Stimulated activated CD8-positive, alpha-beta memory T cell treated with anti-CD3 and anti-CD28 coated beads, Interleukin-15, amount 100 ng/mL, for 4 hours (primary cell): ENCODE results near the gene HMHB1.
"Not testable (repeated sequence)": the region's sequence is repeated elsewhere in the genome, so short reads cannot be mapped to it uniquely, and the experiment has no call there.

Source experiments
- DNase-seq, 2 donors: peaks; one replicate each; pipeline ENCODE4 v3.0.0-alpha.2; 2020; ENCODE audit warnings: low read depth in 2 of 2

HMHB1 gene

DNA sequence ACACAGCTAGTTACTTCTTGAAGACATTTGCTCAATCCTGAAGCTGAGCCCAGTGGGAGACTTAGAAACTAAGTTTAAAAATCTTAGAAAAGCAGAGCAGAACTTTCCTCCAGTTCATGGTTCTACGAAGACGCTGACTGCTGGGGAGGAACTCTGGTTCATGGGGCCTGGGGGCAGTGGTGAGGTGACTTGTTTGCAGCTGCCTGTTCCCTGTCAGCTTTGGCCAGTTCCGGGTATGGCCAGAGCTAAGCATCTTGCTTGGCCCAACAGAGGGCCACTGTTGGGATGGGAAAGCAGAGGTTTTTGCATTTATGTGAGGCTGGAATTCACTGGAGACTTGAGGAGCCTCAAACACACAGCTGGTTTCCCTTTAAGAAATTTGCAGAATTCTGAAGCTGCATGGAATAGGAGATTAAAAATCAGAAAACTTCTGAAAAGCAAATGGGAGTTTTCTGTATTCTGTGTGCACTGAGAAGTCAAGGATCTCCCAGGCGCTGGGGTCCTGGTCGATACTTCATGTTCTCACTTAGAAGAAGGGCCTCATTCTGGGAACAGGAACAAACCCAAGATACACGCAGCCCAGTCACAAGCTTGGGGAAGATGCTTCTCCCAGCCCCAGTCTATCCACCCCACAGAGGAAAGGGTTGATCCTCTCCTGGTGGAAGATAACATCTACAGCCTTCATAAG, 10.6 kb upstream of the HMHB1 start:
- DNase-seq: no peak

DNA sequence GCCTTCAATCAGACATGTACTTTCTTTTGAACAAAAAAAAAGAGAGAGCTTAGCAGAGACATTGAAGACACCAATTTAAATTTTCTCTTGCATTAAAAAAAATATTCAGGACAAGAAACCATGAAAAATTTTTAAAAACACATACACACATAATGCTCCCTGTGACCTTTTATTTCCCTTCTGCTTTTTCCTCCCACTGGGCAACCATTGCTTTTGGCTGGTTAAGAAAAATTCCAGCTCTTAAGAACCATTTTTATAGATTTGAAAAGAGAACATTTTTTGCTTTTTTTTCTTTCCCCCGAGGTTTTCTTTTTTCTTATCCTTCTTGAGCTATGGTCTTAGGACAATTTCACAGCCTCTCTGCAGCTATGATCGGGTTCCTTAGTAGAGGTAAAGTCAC, 6.1 kb upstream of the HMHB1 start:
- DNase-seq: no peak

- DNase-seq: no peak
Observed at GRCh38 chr5:143806579-143806978, 5.4 kb upstream of the HMHB1 start.

DNA sequence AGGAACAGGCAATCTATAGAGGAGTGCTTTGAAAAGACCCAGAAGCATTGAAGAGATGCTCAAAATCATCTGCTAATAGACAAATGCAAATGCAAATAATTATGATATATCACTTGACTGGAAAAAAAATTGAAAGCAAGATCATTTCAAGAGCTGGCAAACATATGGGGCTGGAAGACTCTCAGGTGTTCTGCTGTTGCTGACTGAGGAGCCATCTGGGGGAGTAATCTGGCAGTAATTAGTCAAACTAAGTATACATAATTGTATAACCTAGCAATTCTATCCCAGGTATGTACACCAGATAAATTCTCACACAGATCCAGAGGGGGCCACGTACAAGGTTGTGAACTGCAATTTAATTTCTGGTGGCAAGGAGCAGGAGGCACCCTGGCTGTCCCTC, 4.6 kb upstream of the HMHB1 start:
- no peak for DNase-seq

GRCh38 chr5:143816370-143816769, 4.4 kb downstream of the HMHB1 start:
- DNase-seq: not testable (repeated sequence)

DNA sequence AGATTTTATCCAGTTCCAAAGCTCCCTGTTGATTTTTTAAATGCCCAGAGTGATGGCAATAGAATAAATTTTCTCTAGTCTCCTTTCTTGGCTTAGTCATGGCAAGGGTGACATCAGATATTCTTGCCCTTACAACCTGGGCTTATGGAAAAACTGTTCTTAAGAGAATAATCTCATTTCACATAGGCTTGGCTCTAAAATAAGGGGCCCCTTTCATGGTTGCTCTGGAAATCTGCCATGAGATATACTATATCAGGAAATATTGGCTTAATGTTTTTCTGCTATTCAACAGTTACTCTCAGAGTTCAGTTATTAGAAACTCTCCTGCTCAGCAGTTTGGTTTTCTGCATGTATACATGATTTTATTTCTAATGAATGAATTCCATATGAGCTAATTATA, 7.8 kb downstream of the HMHB1 start:
- DNase-seq: no peak

DNA sequence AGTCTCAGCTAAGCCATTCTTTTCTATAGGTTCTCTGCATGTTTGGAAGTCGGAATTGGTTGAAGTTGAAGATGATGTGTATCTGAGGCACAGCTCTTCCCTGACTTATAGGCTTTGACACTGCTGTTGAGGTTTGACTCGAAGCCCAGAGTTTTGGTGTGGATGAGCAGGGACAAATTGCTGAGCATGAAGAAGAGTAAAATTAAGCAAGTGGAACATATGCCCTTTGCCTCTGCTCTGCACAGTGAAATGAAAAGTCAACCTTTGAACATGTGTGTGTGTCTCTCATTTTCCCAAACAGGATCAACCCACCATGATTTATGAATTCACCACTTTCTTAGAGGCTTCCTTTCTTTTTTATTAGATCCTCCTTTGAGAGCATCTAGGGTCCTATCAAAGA, 8.5 kb downstream of the HMHB1 start:
- DNase-seq: no peak

- peak; percentile 55 to 71 for DNase-seq
Observed at GRCh38 chr5:143824851-143825720, 13.1 kb downstream of the HMHB1 start.

DNA sequence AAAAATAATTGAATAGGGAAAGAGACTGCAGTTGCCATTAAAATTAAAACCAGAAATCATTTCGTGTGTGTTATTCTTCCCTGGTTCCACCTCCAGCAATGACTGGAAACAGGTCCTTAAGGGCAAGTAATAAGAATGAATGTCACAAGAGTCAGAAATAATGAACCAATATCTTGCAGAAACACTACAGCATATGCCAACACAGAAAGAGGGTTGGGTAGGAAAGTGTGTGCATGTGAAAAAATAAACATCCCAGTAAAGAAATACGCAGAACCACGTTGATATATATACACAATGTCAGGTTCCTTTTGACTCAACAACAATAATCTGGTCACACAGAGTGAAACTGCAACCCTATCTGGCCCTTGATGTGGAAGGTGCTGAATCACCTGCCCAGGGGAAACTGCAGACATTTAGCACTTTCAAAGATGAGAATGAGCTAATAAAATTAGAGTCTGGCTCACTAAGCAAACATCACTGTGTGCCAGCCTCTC, 15.0 kb downstream of the HMHB1 start:
- DNase-seq: no peak

GRCh38 chr5:143828710-143829109, 16.7 kb downstream of the HMHB1 start:
- DNase-seq: no peak

DNA sequence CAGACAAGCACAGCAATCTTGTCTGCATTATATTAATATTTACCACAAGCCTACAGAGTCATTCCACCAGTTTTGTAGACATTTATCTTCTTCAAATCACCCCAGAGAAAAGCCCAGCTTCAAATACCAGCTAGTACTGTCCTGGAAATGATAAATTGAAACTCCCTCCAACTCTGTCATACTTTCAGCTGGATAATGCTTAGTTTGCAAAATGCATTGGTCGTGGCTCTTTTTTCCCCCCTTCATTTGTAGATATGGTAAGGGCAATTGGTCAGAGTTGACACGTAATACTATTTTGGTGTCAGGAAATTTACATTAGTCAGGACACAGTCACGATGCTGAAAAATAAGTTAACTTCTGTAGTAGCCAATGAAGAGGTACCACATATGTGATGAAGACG, 21.2 kb downstream of the HMHB1 start:
- DNase-seq: no peak

GRCh38 chr5:143835251-143835650, 23.3 kb downstream of the HMHB1 start:
- DNase-seq: no peak

GRCh38 chr5:143836161-143836725, 24.3 kb downstream of the HMHB1 start:
- DNase-seq: no peak

DNA sequence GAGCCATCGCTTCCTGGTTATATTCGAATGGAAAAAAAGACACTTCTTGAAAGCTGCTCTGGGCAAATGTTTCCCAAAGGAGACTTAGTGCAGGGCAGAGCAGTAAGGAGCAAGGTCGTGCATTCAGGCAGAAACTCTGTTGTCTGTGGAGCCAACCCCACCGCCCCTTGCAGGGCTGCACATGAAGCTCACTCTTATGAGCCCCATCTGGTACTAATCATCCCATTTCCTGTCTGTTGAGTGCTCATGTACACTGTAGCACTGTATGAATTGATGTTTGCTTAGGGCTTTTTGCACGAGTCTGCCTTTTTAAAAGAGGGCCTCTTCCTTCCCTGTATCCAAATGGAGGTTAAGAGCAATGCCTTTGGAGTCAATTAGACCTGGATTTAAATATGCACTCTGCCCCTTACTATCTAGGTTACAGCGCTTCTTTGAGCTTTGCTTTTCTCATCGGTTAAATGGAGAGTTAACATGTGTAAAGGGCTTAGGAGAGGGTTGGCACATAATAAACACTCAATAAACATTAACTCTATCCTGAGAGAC, 25.4 kb downstream of the HMHB1 start:
- DNase-seq: no peak

DNA sequence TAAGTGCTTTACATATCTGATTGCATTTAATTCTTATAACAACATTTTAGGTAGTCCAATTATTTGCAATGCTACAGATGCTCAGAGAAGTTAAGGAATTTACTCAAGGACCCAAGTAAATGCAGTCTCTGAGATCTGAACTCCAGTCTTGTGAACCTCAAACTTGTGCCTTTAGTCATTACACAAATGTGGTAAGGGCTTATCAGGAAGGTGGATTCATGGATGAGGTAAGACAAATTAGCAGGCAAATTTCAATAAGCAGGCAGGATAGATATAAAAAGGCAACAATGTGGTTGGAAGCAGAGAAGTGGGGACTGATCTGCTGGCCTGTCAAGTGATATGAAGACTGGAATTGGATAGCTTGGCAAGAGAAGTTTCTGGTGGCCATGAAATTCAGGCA, 29.5 kb downstream of the HMHB1 start:
- no peak for DNase-seq

GRCh38 chr5:143842920-143843319, 31.0 kb downstream of the HMHB1 start:
- DNase-seq: no peak

- no peak for DNase-seq
Observed at GRCh38 chr5:143843461-143843860, 31.5 kb downstream of the HMHB1 start.

DNA sequence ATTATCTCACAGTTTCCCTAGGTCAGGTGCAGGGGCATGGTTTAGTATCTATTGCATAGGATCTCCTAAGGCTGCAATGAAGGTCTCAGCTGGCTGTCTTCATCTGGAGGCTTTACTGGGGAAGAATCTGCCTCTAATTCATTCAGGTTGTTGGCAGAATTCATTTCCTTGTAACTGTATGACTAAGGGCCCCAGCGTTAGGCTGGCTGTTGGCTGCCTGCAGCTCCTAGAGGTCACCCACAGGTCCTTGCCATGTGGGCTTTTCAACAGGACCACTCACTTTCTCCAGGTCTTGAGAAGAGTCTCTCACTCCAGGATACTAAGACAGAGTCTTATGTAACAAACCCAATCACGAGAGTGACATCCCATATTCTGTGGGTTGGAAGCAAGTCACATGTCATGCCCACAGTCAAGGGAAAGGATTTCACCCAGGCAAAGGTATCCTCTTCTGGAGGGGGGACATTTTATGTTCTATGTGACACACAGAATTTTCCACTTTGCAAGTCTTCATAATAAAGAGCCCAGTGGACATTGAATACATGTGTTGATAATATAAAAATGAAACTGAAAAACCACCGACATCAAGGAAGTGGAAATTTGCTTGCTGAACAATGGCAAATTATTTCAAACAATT, 38.2 kb downstream of the HMHB1 start:
- no peak for DNase-seq

DNA sequence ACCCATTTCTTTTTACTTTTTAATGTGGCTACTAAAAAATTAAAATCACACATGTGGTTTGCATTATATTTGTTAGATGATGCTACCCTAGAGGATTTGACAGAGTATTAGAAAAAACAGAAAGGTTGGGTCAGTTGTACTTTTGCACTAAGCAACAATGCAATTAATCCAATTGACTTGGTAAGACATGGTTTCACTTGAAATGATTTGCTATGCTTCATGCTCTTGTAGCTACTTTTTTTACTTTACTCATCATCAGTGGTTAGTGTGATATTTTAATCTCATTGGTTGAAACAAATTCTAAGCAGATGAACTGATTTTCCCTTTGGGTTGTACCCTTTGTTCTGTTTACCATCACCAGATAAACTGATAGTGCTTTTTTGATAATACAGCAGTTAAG, 39.4 kb downstream of the HMHB1 start:
- DNase-seq: no peak

DNA sequence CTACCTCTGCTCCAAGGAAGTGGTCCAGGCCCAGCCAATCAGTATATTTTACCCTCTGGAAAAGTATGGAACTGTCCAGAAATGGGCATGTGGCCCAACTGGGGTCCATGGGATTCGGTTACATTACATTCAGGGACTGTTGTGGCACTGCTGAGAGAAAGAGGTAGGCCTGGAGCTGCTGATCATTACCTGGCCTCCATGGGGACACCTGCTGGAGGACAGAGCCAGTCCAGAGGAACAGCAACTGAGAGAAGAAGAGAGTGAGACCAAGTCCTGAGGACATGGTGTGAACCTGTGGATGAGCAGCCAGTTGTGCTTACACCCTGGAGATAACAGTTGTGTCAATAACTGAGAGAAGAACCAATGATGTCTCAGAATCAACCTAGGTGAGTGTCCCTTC, 48.2 kb downstream of the HMHB1 start:
- DNase-seq: no peak

DNA sequence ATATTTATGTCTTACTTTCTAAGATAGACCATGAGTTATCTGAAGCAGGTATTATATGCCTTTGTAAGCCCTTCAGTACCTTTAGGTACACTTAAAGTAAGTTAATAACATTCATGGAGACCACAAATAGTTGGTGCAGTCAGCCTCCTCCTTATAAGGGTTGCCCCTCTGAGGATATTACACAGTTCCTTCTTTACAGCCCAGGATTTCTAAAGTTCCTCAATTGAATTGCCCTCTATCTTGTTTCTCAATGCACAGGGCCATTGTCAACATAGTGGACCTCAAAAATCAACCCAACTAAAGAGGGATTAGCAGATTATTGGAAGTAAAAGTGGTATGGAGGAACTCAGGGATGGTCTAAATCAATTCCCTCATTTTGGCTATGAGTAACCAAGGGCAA, 50.3 kb downstream of the HMHB1 start:
- no peak for DNase-seq

- no peak for DNase-seq
Observed at GRCh38 chr5:143865426-143866025, 53.6 kb downstream of the HMHB1 start.
